ENCODE measurements around the gene NLRC4.
"Not testable (repeated sequence)": the region's sequence is repeated elsewhere in the genome, so short reads cannot be mapped to it uniquely, and the experiment has no call there.

The NLRC4 gene

DNA sequence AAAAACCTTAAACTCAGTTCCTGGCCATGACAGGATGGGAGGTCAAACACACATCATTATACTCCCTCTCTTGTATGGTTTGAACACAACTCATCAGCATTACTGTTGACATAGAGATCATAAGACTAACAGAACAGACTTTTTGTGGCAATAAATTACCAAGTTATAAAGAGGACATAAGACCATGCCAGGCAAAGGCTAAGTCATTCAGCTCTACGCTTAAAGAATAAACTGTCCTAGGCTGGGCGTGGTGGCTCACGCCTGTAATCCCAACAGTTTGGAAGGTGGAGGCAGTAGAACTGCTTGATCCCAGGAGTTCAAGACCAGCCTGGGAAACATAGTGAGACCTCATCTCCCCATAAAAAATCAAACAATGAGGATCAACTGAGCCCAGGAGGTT, 16.4 kb downstream of the NLRC4 start:
- intact Hi-C loops (cut with DNase I), result no loop called here
- DNase-seq, result no peak

DNA sequence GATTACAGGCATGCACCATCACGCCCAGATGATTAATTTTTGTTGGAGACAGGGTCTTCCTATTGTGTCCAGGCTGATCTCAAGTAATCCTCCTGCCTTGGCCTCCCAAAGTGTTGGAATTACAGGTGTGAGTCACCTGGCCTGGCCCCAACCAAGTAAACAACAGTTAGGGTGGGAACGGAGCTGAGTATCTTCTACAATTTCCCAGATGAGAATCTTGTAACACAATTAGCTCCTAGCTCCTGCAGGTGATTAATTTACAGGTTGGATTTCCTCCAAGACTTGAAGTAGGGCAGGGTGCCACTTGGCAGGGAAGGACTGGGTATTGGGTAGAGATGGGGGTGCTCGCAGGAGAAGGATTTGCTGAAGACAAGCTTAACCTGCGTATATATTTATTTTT, 17.8 kb downstream of the NLRC4 start:
- intact Hi-C loops (cut with DNase I), result no loop called here
- DNase-seq, result no peak

DNA sequence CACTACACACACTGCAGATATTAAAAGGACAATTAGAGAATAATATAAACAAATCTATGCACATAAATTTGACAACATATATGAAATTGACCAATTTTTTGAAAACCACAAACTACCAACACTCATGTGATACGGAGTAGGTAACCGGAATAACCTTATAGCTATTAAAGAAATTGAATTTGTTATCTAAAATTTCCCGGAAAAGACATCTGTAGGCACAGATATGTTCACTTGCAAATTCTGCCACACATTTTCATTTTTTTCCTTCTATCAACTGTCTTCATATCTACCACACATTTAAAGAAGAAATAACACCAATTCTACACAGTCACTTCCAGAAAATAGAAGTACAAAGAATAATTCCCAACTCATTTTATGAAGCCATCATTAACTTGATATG, 22.4 kb downstream of the NLRC4 start:
- no peak for DNase-seq
- intact Hi-C loops (cut with DNase I), result no loop called here

DNA sequence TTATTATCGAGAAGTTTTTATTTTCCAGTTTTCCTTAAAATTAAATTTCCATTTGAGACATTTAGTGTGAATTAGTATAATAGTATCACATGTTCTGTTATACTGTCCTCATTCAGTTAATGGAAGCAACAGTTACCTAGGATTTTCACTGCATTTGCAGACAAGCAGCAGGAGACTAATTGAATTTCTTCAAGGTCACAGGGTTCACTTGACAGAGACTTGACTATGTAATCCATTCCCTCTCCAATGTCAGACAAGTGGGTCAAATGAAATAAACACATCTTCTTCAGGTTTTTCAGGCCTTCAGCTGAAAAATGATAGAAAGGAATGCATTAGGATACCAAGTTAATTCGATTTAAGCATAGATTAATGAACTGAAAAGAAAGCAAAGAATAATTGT, 26.7 kb downstream of the NLRC4 start:
- no peak for DNase-seq
- intact Hi-C loops (cut with DNase I), result no loop called here

DNA sequence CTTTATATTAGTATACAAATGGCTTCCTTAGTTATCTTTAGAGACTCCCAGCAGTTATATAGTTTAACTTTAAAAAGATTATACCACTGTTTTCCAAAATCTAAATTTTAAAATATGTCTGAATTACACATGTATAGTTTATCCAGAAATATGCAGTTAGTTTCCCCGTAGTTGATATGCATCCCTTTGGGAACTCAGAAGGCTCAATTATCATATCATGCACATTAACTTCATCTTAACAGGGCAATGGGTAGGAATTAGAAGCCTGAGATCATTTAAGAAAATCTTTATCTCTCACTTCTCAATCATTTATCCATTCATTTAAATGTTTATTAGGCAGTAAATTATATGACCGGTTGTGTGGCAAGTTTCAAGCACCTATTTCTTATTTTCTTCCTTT, 27.2 kb downstream of the NLRC4 start:
- intact Hi-C loops (cut with DNase I), result no loop called here
- no peak for DNase-seq

DNA sequence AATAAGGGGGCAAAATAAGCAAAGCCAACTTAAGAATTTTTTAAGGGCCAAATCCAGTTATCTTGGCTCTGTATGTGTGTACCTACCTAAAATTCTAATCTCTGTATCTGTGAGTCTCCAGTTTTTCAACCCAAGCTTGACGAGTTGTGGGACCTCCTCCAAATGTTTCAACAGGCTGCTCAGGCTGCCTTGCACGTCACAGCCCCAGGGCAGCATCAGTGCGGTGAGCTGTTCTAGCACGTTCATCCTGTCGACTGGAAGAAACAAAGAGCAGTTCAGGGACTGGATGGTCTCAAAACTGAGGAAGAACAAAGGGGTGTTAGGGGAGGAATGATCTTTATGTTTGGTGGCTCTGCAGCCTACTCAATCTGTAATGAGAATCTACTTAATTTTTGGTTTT, 29.4 kb downstream of the NLRC4 start:
- no peak for DNase-seq
- intact Hi-C loops (cut with DNase I), result no loop called here

DNA sequence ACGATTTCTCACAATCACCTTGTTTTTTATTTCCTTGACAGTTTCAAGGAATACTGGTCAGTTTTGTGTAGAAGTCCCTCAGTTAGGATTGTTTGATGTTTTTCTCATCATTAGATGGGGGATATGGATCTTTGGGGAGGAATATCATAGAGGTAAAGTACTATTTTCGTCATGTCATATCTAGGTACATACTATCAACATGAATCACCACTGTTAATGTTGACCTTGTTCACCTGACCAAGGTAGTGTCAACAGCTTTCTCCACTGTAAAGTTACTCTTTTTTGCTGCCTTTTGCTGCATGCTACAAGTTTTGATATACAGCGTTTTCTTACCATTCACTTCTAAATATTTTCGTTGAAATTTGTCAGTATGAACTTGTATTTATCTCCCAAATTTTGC, 32.7 kb downstream of the NLRC4 start:
- intact Hi-C loops (cut with DNase I), result no loop called here
- no peak for DNase-seq

DNA sequence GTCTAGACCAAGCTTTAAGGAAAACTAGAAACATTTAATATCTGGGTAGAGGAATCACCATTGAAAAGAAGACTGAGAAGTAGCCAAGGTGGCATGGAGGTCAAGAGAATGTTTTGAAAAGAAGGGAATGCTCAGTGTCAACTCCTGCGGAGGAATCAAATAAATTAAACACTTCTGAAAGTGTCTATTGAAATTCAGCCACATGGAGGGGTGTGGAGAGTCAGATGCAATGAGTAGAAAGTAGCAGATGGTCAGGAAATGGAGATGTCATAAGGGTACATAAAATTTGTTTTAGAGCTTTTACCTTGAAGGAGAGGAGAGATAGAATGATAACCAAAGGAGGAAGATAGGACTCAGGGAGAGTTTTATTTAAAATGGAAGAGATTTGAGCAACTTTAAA, 35.1 kb downstream of the NLRC4 start:
- no peak for DNase-seq
- intact Hi-C loops (cut with DNase I), result no loop called here

DNA sequence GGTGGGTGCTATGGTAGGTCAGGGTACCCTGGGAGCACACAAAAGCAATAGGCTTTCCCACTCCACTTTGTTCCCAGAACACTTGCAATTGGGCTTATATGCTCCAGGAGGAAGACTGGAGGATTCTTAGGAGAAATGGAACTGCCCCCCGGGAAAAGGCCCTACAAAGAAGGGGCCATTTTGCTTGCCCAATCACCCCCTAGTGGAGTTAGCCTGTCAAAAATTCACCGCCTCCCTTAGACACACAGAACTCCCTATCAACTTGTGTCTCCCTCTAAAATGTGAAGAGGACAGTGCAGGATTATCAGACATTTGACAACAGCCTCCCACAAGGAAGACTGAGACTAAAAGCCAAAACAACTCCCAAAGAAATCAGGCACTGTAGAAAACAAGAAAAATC, 36.5 kb downstream of the NLRC4 start:
- intact Hi-C loops (cut with DNase I), result no loop called here
- no peak for DNase-seq

DNA sequence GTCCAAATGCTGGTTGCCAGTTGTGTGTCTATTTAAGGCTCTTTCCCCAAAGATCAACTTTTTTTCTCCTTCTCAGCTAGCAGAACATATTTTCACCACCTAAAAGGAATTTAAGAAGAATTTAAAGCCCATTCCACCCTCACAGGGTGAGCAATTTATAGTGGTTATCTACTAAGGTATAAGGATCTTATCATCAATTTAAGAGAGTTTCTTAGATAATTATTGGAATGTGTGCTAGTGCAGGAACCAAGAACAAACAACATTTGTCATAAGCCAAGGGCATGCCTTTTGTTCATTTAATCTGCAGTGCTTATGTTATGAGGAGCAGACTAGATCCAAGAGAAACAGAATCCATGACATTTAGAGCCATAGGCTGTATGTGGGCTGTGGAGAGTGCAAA, 37.2 kb downstream of the NLRC4 start:
- intact Hi-C loops (cut with DNase I), result no loop called here
- no peak for DNase-seq

DNA sequence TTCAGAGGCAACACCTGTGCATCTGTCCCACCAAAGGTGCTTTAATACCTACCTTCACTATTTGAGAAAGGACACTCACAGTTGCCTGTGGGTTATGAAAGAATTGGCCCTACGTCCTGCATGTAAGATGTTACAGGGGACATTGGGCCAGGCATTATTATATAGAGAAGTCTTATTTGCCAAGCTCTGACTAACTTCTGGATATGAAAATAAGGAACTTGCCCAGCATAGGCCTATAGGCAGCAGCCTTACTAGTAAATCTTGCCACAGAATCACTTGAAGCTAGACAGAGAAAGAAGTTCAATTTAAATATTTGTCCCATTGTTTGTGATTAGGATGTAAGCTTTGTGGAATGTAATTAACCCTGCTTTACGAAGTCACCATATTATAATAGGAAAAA, 41.7 kb downstream of the NLRC4 start:
- intact Hi-C loops (cut with DNase I), result no loop called here
- no peak for DNase-seq

DNA sequence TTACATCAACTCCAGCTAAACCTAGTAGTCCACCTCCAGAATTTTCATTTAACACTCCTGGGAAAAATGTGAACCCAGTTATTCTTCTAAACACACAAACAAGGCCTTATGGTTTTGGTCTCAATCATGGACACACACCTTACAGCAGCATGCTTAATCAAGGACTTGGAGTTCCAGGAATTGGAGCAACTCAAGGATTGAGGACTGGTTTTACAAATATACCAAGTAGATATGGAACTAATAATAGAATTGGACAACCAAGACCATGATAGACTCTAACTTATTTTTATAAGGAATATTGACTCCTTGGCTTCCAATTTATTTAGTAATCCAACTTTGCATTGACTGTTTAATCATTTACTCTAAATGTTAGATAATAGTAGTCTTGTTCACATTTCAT, 44.2 kb downstream of the NLRC4 start:
- intact Hi-C loops (cut with DNase I), result no loop called here
- DNase-seq, result no peak

DNA sequence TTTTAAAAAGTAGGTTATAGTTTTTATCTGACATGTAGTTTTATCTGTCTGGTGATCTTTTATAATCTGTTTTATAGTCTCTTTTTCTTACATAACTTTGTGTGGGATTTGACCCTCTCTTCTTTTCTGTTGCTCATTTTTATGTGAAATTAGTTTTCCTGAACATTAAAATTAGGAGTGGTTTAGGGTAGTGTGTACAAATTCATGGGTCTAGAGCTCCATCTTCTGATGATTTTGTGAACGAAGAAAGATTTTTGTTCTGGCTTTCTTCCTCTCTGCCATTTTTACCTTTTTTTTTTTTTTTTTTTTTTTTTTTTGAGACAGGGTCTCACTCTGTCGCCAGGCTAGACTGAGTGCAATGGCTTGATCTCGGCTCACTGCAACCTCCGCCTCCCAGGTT, 52.4 kb downstream of the NLRC4 start:
- no peak for DNase-seq
- intact Hi-C loops (cut with DNase I), result no loop called here

DNA sequence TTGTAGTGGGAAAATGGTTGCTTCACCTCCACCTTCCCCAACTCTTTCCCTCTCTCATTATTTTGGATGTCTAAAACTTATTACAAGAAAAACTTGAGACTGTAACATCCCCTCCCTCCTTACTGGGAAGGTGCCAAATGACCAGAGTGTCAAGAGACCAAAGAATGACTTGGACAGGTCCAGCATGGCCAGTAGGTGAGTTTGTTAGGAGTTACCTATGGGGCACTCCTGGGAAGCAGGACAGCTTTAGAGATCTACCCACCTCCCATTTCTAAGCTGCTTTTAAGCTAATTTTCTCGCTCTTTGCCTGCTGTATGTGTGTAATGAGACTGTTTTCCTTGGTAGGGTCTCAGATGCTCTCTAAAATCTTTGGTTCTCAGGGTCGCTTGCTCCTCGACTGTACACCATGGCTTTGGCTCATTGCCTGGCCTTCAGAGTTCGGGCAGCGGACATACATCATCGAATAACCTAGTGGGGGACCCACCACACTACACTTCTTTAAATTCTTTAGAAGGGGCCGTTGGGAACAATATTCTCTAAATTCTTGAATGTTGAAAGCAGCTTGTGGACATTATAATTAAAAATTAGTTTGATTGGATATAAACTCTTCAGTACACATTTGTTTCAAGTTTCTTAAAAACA, 53.8 kb downstream of the NLRC4 start:
- no peak for DNase-seq
- intact Hi-C loops (cut with DNase I), result no loop called here

DNA sequence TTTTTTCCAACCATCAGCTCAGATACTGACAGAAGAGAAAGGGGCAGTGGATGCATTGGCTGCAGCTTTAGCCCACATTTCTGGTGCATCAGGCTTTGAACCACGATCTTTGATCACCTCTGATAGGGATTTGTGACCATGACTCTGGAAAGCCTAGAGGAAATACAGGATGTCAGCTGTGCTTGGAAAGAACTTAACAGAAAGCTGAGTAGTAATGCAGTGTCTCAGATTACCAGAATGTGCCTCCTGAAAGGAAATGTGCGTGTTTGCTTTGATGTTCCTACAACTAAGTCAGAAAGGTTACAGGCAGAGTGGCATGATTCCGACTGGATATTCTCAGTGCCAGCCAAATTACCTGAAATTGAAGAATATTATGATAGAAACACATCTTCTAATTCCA, 61.3 kb downstream of the NLRC4 start:
- DNase-seq; intact Hi-C loops (cut with DNase I): not testable (repeated sequence)

DNA sequence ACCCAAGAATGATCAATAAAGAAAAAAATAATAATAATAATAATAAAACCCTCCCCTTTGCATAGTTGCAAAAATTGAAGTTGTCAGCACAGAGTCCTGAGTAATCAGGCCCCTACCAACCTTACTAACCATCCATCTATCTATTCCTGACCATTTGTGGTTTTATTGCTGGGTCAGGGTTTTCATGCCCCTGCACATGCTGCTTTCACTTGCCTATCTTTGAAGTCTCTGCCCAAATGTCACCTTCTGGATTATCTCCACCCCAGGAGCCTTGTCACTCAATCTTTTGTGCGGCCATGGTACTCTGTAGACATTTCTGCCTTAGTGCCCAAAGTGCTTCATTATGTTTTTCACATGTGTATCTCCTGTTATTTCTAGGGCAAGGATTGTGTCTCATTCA, 63.9 kb downstream of the NLRC4 start:
- no peak for DNase-seq
- intact Hi-C loops (cut with DNase I), result no loop called here

DNA sequence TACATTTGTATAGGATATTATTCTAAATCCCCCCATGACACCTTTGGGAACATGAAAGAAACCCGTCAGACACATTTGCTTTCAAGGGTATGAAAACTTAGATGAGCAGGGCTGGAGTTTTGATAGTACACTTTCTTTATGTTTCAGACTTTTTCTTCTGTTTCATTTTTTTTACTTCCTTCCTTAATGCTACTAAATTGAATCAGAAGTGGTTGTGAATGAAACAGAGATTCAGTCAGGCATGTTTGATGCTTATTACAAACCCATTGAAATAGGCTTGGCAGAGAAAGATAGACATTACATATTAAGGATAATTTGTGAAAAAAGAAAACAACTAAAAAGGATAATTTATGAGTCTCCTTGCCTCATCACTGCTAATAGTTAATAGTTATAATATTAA, 72.3 kb downstream of the NLRC4 start:
- intact Hi-C loops (cut with DNase I), result no loop called here
- no peak for DNase-seq

DNA sequence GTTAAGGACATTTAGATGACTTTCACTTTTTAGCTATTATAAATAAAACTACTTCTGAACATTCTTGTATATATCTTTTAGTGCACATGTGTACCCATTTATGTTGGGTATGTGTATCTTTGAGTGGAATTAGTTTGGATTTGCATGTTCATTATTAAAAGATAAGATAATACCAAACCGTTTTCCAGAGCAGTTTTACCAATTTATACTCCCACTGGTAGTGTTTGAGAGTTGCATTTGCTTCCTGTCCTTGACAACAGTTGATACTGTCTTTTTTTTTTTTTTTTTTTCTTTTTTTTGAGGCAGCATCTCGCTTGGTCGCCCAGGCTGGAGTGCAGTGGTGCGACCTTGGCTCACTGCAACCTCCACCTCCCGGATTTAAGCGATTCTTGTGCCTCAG, 75.7 kb downstream of the NLRC4 start:
- no peak for DNase-seq
- intact Hi-C loops (cut with DNase I), result no loop called here

DNA sequence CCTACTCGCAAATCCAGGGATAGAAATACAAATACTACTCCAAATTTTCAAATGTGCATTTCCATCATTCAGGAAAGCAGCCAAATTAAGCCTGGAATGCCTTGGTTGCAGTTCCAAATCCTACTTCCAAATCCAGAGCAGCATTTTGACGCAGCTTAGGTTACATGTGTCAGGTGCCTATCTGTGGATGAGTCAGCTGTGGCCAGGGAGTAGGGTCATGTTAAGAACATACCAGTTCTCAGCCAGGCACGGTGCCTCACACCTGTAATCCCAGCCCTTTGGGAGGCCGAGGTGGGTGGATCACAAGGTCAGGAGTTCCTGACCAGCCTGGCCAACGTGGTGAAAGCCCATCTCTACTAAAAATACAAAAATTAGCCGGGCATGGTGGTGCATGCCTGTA, 82.0 kb downstream of the NLRC4 start:
- DNase-seq, result no peak
- intact Hi-C loops (cut with DNase I), result no loop called here
